Endodermal cell (in vitro differentiated cells): ENCODE measurements around the gene NAV2. TPM values are rescaled to one million over a fixed set of nuclear protein-coding genes. Genes with fewer than 3 reads are reported as not detected.

Source experiments
- DNase-seq: peaks from one replicate; pipeline ENCODE4 v3.0.0-alpha.2; 2017
- H3K27ac ChIP-seq: 2 replicates; pipeline ENCODE4 v1.5.1; 2013; ENCODE audit warnings: mild to moderate bottlenecking, low read depth, low read length, moderate library complexity
- H3K27me3 ChIP-seq: 2 replicates; pipeline ENCODE4 v1.6.1; 2013; ENCODE audit warnings: mild to moderate bottlenecking, low read length, moderate library complexity; ENCODE audit not compliant: insufficient read depth, control insufficient read depth, poor library complexity, severe bottlenecking
- H3K36me3 ChIP-seq: 2 replicates; pipeline ENCODE4 v1.7.0; 2013; ENCODE audit warnings: mild to moderate bottlenecking, low read length, moderate library complexity; ENCODE audit not compliant: control insufficient read depth, insufficient read depth
- H3K4me1 ChIP-seq: one replicate; pipeline ENCODE4 v1.7.0; 2013; ENCODE audit warnings: low read length; ENCODE audit not compliant: control insufficient read depth, insufficient read depth
- H3K4me3 ChIP-seq: 2 replicates; pipeline ENCODE4 v1.5.1; 2013; ENCODE audit warnings: mild to moderate bottlenecking, low read length, moderate library complexity
- H3K9ac ChIP-seq: 2 replicates; pipeline ENCODE4 v1.6.1; 2013; ENCODE audit warnings: mild to moderate bottlenecking, low read length, moderate library complexity; ENCODE audit not compliant: poor library complexity, severe bottlenecking; ENCODE audit errors: extremely low read depth
- H3K9me3 ChIP-seq: 2 replicates; pipeline ENCODE4 v1.6.1; 2013; ENCODE audit warnings: mild to moderate bottlenecking, low read length, moderate library complexity; ENCODE audit not compliant: control insufficient read depth
- H3K27ac Mint-ChIP-seq: 2 replicates; pipeline ENCODE4 v1.8.0; 2020; ENCODE audit warnings: mixed read lengths
- H3K27me3 Mint-ChIP-seq: 2 replicates; pipeline ENCODE4 v1.8.0; 2021; ENCODE audit warnings: mild to moderate bottlenecking, mixed read lengths; ENCODE audit not compliant: insufficient read depth
- H3K36me3 Mint-ChIP-seq: 2 replicates; pipeline ENCODE4 v1.8.0; 2020; ENCODE audit warnings: low read depth, mixed read lengths
- H3K4me1 Mint-ChIP-seq: 2 replicates; pipeline ENCODE4 v1.8.0; 2020; ENCODE audit warnings: mixed read lengths
- H3K4me3 Mint-ChIP-seq: 2 replicates; pipeline ENCODE4 v1.8.0; 2020; ENCODE audit warnings: mild to moderate bottlenecking, moderate library complexity, mixed read lengths
- H3K9me3 Mint-ChIP-seq: 2 replicates; pipeline ENCODE4 v1.8.0; 2020; ENCODE audit warnings: mild to moderate bottlenecking, mixed read lengths
- WGBS, 2 experiments: methylation state at CpG; one replicate each; pipeline versions ENCODE4 v1.1.5 to v1.1.7; 2013; ENCODE audit warnings: missing lambda C conversion rate in 2 of 2, mixed read lengths in 1 of 2; ENCODE audit not compliant: insufficient coverage in 1 of 2, insufficient read length in 1 of 2; 5-methylcytosine and 5-hydroxymethylcytosine counted together
- total RNA-seq, 2 donors: library from RNA; stranded (reverse); fragmentation: NEBNext Ultra II Directional in 1 of 2; extraction: Animal tissue kit (Norgen Biotek cat#: 25700) in 1 of 2; gene quantifications; 2 replicates in 1 of 2; 3 replicates in 1 of 2; pipeline ENCODE4 v1.2.1, GENCODE V29; 2021
- TF ChIP-seq, protein P1 (sequence below): fragments of 200-600 bp; sonication (generic); conservative IDR thresholded peaks from 2 replicates; pipeline ENCODE4 v1.5.0; 2021; ENCODE audit warnings: antibody characterized with exemption, mild to moderate bottlenecking

NAV2 gene
- total RNA-seq, 2 donors from 2014 or later, result 37.1 to 42.4 TPM

- Histone ChIP-seq H3K9ac (no peak overlapping the region), H3K9me3 (no peaks in the 10 kb centered on the region), H3K36me3 (no peaks in the 10 kb centered on the region), H3K4me1 (no peaks in the 10 kb centered on the region), H3K27me3 (no peaks in the 10 kb centered on the region), H3K4me3 (no peak overlapping the region), H3K27ac (no peak overlapping the region)
- no peak overlapping the region for H3K27ac Mint-ChIP-seq
- peaks cover 9% of the 10 kb centered on the region for H3K4me1 Mint-ChIP-seq
- H3K9me3 Mint-ChIP-seq, result peaks cover 2% of the 10 kb centered on the region
- H3K27me3 Mint-ChIP-seq, result no peaks in the 10 kb centered on the region
- H3K4me3 Mint-ChIP-seq, result no peak overlapping the region
- DNase-seq, result no peak
- H3K36me3 Mint-ChIP-seq, result no peaks in the 10 kb centered on the region
- TF ChIP-seq, protein P1, sequence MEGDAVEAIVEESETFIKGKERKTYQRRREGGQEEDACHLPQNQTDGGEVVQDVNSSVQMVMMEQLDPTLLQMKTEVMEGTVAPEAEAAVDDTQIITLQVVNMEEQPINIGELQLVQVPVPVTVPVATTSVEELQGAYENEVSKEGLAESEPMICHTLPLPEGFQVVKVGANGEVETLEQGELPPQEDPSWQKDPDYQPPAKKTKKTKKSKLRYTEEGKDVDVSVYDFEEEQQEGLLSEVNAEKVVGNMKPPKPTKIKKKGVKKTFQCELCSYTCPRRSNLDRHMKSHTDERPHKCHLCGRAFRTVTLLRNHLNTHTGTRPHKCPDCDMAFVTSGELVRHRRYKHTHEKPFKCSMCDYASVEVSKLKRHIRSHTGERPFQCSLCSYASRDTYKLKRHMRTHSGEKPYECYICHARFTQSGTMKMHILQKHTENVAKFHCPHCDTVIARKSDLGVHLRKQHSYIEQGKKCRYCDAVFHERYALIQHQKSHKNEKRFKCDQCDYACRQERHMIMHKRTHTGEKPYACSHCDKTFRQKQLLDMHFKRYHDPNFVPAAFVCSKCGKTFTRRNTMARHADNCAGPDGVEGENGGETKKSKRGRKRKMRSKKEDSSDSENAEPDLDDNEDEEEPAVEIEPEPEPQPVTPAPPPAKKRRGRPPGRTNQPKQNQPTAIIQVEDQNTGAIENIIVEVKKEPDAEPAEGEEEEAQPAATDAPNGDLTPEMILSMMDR, result no peak
Measured at GRCh38 chr11:19992998-19993397, 280.4 kb downstream of the NAV2 start.

DNA sequence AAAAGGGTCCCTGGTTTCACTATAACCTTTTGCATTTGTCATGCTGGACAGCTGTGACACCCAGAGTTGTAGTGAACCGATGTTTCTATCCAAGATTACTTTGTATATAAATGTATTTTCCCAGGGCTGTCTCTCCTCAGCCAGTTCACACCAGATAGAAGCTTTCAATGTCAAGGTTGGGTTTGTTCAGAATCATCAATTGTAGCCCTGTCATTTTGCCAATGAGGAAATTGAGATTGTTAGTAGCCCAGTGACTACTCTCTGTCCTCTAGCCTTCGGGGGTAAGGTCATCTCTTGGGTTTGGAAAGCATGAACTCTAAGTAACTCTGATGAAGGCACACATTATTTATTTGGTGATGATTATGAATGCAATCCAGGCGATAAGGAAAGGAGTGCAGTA, 282.0 kb downstream of the NAV2 start:
- 96 to 100% methylated on average over 1 to 3 of the region's 3 CpGs for WGBS, 2 experiments
- H3K27me3 ChIP-seq, result no peaks in the 10 kb centered on the region
- H3K27ac ChIP-seq, result no peak overlapping the region
- H3K36me3 Mint-ChIP-seq, result no peaks in the 10 kb centered on the region
- H3K9me3 Mint-ChIP-seq, result peaks cover 2% of the 10 kb centered on the region
- H3K9ac ChIP-seq, result no peak overlapping the region
- TF ChIP-seq, protein P1, result no peak
- no peak overlapping the region for H3K27ac Mint-ChIP-seq
- H3K9me3 ChIP-seq, result no peaks in the 10 kb centered on the region
- no peaks in the 10 kb centered on the region for H3K4me1 ChIP-seq
- peaks cover 2% of the 10 kb centered on the region for H3K4me1 Mint-ChIP-seq
- DNase-seq, result no peak
- no peak overlapping the region for H3K4me3 Mint-ChIP-seq
- H3K27me3 Mint-ChIP-seq, result no peaks in the 10 kb centered on the region
- no peak overlapping the region for H3K4me3 ChIP-seq
- H3K36me3 ChIP-seq, result no peaks in the 10 kb centered on the region

DNA sequence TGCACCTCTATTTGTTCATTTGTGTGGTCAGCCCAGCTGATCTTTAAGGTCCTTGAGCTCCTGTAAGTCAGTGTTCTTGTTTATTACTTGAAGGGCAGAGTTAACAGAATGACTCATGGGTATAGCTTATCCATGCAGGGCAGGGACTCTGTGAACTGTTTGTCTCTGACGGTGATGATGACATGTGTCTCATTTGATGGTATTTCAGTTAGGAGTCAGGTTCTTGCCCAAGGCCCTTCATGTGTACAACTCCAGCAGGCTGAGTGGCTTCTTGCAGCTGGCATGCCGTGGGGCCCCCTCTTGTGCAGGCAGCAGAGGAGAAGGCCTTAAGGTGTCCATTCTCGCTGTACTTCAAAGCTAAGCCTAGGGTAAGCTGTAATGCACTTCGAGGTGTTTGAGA, 282.5 kb downstream of the NAV2 start:
- DNase-seq, result no peak
- Mint-ChIP-seq H3K36me3 (no peaks in the 10 kb centered on the region), H3K9me3 (peaks cover 2% of the 10 kb centered on the region), H3K4me3 (no peak overlapping the region), H3K27ac (no peak overlapping the region), H3K4me1 (peaks cover 6% of the 10 kb centered on the region), H3K27me3 (no peaks in the 10 kb centered on the region)
- Histone ChIP-seq H3K4me3 (no peak overlapping the region), H3K36me3 (no peaks in the 10 kb centered on the region), H3K27ac (no peak overlapping the region), H3K4me1 (no peaks in the 10 kb centered on the region), H3K9ac (no peak overlapping the region), H3K9me3 (no peaks in the 10 kb centered on the region), H3K27me3 (no peaks in the 10 kb centered on the region)
- 91 to 100% methylated on average over 2 to 4 of the region's 4 CpGs for WGBS, 2 experiments
- TF ChIP-seq, protein P1, result no peak
